HG02678 (cell line): ENCODE measurements around the gene CSNK2B.
"Not testable (repeated sequence)": the region's sequence is repeated elsewhere in the genome, so short reads cannot be mapped to it uniquely, and the experiment has no call there.

Experiments
- ATAC-seq: cut with Tn5 transposase; IDR thresholded peaks from one replicate; pipeline ENCODE4 v1.9.1; 2021; ENCODE audit warnings: mild to moderate bottlenecking, moderate library complexity; ENCODE audit not compliant: unreplicated experiment

The CSNK2B gene

DNA sequence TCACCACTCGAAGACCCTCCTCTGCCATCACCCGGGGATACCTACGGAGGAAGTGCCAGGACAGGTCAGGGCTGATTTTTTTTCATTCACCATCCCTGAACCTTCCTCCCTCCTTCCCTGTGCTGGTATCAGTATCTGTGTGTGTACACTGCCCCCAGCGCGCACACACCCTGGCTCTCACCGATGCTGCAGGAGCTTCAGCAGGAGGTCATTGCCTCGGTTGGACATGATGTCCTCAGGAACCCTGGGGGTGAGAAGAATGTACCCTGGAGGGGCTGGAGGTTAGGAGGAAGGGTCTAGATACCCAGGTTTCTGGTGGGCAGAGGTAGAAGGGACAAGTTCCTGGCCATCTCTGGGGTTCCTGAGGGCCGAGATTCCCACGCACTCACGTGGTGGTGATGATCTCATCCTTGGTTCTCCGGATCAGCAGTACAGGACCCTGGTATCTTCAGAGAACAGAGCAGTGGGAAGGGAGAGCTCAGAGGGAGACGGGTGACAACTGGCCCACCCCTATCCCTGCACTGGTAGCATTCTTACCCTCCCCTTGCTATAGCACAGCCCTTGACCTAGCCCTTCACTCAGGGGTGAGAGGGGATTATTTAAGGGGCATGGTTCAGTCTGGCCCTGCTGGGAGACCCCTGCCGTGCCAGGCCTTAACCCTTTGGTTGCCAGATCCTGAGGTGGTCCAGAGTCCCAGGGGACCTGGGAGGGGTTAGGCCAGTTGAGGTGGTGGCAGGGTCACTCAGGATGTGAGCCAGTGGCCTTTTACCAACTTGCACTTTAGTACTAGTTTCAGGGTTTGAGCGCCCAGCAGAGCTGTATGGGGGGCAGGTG is 22.2 kb downstream of the CSNK2B start:
- no peak for ATAC-seq

DNA sequence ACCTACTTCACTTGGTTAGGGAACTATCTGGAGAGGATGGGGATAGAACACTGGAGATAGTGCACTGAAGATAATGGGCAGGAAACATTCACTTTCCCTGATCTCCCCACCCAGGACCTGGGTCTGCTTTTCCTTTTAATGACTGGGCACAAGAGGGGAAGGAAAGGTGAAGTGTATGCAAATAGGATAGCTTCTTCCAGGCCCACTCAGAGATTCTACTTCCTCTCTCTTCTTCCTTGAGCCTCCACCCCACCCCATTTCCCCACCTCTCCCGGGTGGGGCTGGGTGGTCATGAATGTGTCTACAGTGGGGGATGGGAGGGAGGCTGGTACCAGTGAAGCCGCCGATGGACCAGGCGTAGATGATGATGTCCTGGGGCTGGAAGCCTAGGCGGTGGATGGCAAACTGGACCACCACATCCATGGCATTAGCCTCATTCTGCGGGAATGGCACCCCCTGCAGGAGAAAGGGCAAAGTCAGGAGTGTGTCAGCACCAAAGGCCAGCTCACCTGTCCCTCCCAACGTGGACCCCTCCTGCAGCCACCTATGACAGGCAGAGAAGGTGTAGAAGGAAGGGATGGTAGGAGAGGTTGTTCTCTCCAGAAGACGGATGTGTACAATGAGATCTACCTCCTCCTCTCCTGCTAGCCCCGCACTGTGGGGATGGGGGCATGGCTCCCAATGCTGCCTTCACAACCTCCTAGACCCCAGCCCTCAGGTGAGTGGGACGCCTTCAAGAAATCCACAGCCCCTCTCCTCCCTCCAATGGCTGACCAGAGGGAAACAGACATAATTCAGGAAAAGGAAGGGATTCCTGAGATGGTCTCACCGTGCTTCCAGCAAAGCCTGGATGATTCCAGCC is 23.6 kb downstream of the CSNK2B start:
- ATAC-seq: no peak

DNA sequence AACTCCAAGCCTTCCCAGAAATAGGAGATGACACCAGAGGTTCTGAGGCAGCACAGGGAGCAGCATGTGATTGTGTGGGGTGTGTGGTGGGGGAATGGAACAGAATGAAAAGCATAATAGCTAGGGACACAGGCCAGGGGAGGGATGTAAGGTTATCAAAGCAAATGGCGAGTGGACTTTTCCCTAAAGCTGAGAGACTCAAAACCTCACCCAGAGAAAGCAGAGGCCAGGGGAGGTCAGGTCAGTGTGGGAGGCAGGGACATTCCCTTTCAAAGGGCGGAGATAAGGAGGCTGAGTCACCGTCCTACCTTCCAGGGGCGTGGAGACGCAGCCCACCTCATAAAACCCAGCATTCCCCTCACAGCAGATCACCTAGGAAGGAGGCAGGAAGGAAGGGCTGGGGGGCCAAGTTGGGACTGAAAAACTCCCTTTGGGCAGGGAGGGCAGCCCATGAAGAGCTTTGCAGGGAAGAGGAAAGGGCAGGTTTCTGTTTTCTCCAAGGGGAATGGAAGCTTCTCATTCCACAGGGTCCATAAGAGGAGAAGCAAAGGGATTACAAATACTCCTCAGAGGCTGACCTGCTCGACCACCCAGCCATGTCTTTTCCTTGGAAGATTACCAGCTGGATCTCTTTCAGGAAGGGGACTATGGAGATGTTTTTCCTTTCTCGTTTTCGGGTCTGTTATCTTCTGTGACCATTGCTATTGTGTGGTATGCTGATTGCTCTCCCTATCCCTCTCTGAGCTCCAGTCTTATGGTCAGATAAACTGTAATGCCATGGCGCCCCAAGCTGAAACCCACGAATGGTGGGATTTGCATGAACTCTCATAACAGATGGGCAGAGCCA is 24.6 kb downstream of the CSNK2B start:
- no peak for ATAC-seq

DNA sequence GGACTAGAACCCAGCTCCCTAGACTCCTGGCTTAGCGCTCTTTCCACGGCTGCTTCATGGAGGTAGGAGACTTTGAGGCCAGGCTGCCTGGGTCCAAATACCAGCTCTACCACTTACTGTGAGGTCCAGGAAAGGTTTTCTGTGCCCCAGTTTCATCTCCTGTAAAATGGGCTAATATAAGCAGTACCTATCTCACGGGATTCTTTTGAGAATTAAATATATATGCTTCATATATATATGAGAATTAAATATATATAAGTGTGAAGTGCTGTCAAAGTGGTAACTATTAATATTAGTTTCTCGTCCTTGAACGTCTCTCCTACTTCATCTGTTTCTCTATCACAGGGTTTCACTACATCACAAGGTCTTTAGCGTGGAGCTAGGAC is 25.2 kb downstream of the CSNK2B start:
- ATAC-seq: no peak

DNA sequence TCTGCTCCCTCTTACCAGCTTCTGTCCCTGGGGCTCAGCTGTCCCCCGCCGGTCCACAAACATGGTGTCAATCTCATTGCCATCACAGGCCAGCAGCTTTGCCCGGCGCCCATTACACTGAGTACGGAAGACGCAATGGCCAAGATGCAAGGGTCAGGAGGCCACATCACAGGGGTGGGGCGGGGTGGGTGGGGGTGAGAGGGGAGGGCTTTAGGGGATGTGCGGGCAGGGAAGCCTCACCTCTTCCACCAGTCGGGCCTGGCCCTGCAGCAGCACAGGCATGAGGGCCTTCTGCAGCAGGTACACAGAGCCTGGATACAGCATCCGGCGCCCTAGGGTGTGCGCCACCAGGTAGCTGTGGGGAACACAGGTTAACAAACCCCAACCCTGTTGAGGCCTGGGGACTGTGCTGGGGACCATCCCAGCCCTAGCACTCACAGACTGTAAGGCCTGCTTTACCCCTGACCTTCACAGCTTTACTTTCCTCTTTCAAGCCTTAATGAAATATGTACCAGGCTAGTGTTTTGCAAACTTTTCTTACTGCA is 25.8 kb downstream of the CSNK2B start:
- ATAC-seq: no peak

DNA sequence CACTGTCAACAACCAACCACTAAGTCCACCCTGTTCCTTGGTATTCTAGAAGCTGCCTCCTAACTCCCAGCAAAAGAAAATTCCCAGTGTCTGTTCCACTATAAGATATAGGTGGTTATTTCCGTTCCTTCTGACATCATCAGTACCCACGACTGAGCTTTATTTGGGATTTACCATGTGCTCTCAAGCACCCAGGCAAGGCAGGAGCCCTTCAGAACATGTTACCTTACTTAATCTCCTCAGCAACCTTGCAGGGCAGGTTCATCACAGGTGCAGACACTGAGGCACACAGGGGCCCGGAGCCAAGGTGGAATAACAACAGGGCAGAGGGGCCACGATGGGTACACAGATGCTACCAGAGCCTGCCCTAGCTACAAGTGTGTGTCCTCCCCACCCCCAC is 26.5 kb downstream of the CSNK2B start:
- ATAC-seq: no peak

DNA sequence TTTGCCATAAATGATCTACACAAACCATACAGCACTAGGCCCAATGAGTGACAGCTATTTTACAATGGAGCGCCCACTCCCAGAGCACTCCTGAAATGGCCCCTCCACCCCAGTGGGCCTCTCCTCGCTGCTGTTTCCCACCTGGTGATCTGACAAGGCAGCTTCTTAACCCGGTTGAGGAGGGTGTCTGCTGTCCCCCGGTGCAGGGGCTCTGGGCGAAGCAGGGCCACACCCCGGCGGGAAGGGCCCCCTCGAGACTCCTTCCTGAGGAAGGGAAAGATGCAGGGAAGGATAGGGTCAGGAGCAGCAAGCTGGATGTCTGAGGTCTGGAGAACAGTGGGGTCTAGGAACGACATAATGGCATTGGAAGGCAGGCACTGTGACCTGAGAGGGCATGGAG is 27.0 kb downstream of the CSNK2B start:
- no peak for ATAC-seq

DNA sequence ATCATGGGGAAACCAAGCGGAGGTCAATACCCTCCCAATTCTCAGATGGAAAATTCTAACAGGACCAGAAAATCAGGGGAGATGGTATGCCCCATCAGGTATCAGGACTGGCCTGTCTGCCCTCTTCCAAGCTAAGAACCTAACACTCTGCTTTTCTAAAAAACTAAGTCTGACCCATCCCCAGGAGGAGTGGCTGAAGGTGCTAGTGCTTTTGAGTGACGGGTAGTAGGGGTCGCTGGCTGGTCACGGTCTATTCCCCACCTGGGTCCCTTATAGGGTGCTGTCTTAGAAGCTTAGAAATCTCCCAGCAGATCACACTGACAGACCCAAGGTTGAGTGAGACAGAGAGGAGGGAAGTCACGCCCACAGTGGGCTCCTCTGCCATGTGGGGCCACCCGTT is 27.7 kb downstream of the CSNK2B start:
- no peak for ATAC-seq

DNA sequence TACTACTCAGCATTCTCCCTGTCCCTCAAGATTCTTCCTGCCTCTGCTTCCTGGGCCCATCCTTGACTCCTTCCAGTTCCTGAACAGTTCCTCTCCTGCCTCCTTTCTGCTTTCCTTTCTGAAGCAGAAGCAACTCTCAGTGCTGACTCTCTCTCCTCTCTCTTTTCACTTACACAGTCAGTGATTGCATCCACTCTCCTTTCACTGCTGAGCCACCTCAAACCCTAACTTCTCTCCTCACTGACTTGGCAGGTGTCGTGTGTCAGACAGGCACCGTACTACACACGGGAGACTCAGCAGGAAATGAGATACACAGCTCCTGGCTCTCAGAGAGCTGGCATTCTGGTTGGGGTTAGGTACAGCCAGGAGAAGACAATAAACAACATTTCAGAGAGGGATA is 31.7 kb downstream of the CSNK2B start:
- no peak for ATAC-seq

DNA sequence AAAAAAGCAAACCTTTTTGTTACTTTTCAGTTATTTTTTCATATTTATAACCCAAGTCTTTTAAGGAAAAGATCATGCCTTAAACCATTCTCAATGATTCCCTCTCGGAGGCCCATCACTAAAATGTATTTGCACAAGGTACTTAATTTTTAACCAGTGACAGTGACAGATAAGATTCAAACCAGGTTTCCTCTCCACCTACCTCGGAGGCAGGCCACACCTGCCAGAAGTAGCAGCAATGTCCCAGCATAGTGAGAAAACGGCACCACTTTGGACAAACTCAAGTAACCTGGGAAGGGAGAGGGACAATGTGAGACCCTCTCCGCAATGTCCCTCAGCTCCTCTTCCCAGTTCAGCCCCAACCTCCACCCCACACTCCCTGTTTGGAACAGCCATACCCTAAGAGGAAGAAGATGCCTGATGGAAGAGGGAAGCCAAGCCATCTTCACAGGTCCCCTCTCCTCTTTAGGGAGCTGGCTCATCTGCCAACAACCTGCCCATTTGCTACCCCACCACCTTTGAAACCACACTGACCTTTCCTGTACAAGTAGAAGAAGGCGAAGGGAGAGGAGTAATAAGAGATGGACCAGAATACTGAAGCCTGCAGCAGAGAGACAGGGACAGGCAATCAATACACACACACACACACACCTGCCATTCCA is 35.0 kb downstream of the CSNK2B start:
- ATAC-seq: no peak

DNA sequence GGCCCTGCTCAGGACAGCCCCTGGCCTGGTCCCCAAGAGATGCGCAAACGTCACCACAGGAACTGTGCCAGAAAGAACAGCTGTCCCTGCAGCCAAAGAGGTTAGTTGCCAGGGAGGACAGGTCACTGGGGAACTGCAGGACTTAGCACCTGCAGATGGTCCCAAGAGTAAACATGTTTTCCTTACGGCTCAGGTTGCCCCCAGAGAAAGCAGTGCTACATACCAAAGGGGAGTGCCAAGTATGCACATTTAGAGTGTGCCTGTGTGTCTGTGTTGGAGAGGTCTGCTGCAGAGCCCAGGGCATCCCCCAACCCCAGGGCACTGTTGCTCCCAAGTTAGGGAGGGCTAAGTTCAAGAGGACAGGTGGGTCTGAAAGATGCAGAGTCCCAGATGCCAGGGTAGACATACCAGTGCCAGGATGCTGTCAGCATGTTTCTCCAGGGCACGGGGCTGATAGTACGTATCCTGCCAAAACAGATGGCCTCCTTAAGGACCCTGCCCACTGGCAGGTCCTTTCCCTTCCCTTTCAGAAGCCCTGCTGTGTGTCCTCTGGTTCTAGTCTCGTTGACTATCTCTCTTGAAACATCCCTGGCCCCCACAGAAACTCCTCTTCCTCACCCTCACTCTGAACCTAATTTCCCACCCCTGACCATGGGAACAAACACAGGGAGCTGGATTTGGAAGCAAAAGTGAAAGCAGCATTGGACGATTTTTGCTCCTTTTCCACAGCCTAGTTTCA is 36.0 kb downstream of the CSNK2B start:
- no peak for ATAC-seq

DNA sequence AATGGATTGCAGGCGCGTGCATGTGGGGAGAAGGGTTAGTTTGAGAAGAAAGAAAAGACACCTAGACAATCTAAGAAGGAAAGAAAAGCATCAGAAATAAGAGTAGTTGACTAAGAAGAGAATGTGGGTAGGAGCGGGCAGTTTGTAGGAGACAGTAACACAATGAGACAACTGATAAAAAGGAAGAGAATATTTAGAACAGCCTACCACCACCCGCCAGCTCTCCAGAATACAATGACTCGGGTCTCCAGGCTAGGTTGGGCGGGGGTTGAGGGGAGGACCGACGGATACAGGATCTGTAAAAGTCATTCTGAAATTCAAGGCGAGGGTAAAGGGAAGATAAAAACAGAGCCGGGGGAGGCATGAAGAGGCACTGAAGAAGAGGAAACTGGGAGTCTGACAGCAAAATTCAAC is 36.5 kb downstream of the CSNK2B start:
- ATAC-seq: no peak

DNA sequence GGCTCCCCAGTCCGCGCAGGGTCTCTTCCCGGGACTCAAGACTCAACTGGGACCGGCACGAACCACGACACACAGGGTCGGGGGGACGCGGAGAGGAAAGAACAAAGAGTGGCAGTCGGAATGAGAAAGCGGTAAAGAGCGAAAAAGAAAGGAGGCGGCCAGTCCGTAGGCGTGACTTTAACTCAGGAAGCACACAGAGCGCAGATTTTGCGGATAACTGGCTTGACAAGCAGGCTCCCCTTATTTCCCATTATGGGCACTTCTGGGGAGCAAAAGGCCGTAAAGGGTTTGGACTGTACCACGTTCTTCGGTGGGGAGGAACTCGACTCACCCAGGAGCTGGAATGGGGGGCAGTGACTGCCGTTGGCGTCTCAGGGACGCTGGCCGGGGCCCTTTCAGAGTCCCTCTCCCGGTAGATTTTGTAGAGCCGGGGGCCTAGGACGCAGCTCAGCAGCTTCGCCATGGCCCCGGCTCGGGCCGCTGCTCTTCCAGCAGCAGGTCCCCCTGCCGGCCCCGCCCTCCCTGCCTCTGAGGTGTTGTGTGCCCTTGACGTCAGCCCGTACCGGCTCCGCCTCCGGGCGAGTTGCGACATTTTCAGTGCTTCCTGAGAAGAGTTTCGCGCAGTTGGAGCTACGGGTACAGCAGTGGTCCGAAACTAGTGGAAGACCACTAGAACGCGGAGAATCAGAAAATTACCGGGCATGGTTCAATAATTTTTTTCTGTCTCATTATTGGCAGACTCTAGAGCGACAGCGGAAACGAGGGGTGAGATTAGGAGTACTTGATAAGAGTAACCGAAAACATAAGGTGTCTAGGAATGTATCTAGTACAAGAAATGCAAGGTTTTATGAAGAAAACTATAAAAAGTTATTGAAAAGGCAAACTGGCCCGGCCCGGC is 37.2 kb downstream of the CSNK2B start, which contains the start of gene ABHD16A:
TSS of gene ABHD16A (minus strand) at position 506 of the 898 bp plus-strand sequence. CDS start at position 463, 43 bp downstream.
- ATAC-seq: peak; percentile 88

DNA sequence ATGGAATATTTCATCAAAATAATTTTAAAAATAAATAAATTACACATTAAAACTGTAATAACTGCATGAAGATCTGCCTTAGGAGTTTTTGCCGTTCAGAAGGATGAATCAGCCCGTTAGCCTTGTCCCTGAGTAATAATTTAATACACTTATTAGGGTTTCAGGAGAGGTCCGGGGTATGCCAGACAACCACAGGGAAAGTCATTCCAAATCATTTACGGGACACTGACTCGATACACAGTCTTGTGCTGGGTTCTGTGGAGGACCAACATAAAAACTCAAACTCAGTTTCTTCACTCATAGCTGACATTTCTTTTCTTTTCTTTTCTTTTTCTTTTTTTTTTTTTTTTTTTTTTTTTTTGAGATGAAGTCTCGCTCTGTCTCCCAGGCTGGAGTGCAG is 40.1 kb downstream of the CSNK2B start:
- no peak for ATAC-seq

DNA sequence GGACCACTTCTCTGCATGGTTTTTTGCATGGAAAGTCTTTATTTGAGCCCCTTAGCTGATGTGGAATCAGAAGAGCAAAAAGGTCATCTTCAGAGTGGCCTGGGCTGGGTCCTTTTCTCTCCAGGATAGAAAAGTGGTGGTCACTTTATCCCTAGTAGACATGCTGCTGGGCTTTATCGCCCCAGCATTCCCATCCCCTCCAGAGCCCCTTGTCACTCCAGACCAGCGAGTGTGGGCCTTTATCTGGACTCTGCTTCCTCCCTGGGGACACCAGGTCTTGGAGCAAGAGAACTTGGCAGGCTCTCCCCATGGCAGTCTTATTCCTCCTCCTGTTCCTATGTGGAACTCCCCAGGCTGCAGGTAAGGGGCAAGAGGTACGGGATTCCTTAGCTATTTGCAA is 40.7 kb downstream of the CSNK2B start, which contains the start of gene LY6G6F:
TSS of gene LY6G6F (plus strand) at position 268 of the 400 bp plus-strand sequence. CDS start at position 309, 41 bp downstream.
- ATAC-seq: no peak

DNA sequence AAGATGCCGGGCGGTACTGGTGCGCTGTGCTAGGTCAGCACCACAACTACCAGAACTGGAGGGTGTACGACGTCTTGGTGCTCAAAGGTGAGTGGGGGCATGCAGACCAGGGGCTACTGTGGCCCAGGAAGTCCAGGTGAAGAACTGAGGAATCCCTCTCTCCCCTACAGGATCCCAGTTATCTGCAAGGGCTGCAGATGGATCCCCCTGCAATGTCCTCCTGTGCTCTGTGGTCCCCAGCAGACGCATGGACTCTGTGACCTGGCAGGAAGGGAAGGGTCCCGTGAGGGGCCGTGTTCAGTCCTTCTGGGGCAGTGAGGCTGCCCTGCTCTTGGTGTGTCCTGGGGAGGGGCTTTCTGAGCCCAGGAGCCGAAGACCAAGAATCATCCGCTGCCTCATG is 41.8 kb downstream of the CSNK2B start:
- ATAC-seq: no peak

DNA sequence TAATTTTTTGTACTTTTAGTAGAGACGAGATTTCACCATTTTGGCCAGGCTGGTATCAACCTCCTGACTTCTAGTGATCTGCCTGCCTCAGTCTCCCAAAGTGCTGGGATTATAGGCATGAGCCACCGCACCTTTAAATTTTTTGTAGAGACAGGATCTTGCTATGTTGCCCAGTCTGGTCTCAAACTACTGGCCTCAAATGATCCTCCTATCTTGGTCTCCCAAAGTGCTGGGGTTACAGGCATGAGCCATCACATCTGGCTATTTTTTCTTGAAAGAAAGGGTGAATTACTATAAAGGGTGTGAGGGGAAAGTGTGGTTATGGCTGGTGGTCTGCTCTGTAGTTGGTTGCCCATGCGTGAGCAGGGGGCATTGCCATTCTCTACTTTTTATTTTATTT is 42.3 kb downstream of the CSNK2B start:
- no peak for ATAC-seq

DNA sequence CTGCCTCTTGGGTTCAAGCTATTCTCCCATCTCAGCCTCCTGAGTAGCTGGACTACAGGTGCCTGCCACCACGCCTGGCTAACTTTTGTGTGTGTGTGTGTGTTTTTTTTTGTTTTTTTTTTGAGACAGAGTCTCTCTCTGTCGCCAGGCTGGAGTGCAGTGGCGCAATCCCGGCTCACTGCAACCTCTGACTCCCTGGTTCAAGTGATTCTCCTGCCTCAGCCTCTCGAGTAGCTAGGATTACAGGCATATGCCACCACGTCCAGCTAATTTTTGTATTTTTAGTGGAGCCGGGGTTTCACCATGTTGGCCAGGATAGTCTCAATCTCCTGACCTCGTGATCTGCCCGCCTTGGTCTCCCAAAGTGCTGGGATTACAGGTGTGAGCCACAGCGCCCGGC is 43.3 kb downstream of the CSNK2B start:
- not testable (repeated sequence) for ATAC-seq
